Spleen (tissue), 11 donors: Measurements from ENCODE around the gene SRSF2. TPM values are rescaled to one million over a fixed set of nuclear protein-coding genes. Genes with fewer than 3 reads are reported as not detected.

Source experiments
- DNase-seq: peaks from one replicate; pipeline ENCODE4 v3.0.0-alpha.2; 2020
- H3K27ac ChIP-seq, 8 donors: fragments of 200-600 bp; sonication (generic) in 7 of 8; 1 replicate in 4 of 8; 2 replicates in 4 of 8; pipeline versions ENCODE4 v1.5.0 to v1.8.0; 2016 to 2021; ENCODE audit warnings: inconsistent platforms in 4 of 8, mild to moderate bottlenecking in 4 of 8, moderate library complexity in 1 of 8
- H3K27me3 ChIP-seq, 7 donors: fragments of 200-600 bp; sonication (generic) in 6 of 7; replicated peaks in 1 of 7; 1 replicate in 4 of 7; 2 replicates in 3 of 7; pipeline versions ENCODE4 v1.5.0 to v1.8.0; 2016 to 2021; ENCODE audit warnings: inconsistent platforms in 3 of 7, mild to moderate bottlenecking in 1 of 7
- H3K36me3 ChIP-seq, 6 donors: fragments of 200-600 bp; sonication (generic) in 5 of 6; 1 replicate in 4 of 6; 2 replicates in 2 of 6; pipeline versions ENCODE4 v1.5.0 to v1.8.0; 2016 to 2021; ENCODE audit warnings: inconsistent platforms in 2 of 6
- H3K4me1 ChIP-seq, 6 donors: fragments of 200-600 bp; sonication (generic) in 5 of 6; 1 replicate in 3 of 6; 2 replicates in 3 of 6; pipeline versions ENCODE4 v1.5.0 to v1.8.0; 2016 to 2021; ENCODE audit warnings: inconsistent platforms in 3 of 6
- H3K4me3 ChIP-seq, 8 donors: fragments of 200-600 bp; sonication (generic) in 7 of 8; 1 replicate in 4 of 8; 2 replicates in 4 of 8; pipeline versions ENCODE4 v1.5.0 to v1.8.0; 2016 to 2021; ENCODE audit warnings: inconsistent platforms in 4 of 8, mild to moderate bottlenecking in 4 of 8, moderate library complexity in 2 of 8
- H3K9me3 ChIP-seq, 8 donors: fragments of 200-600 bp; sonication (generic) in 7 of 8; 1 replicate in 4 of 8; 2 replicates in 4 of 8; pipeline versions ENCODE4 v1.5.0 to v1.8.0; 2016 to 2021; ENCODE audit warnings: inconsistent platforms in 4 of 8
- POLR2A ChIP-seq, 3 donors: fragments of 450-650 bp; IDR thresholded peaks; one replicate each; pipeline ENCODE4 v1.5.1; 2017; ENCODE audit warnings: antibody characterized with exemption in 3 of 3, mild to moderate bottlenecking in 1 of 3
- POLR2AphosphoS5 ChIP-seq, 3 donors: sonication (generic); formaldehyde crosslinking; IDR thresholded peaks; one replicate each; pipeline ENCODE4 v1.5.1; 2017; ENCODE audit warnings: antibody characterized with exemption in 3 of 3
- WGBS, 5 donors: extraction: QIAGEN DNeasy Blood & Tissue Kit in 3 of 5; methylation state at CpG; one replicate each; pipeline versions ENCODE4 v1.1.5 to v1.1.7; 2013 to 2018; 5-methylcytosine and 5-hydroxymethylcytosine counted together
- intact Hi-C: fragments of 100-400 bp; cut with DNase I; formaldehyde crosslinking; loops from one replicate; pipeline ENCODE4 v1.15.0; 2023; ENCODE audit warnings: low total_unique reads
- polyA plus RNA-seq, 3 donors: library from polyadenylated mRNA; stranded (reverse); fragments of 200-250 nt; gene quantifications; one replicate each; pipeline ENCODE4 v1.2.1, GENCODE V29; 2013
- total RNA-seq, 7 donors: library from RNA; depleted of rRNA in 3 of 7; stranded (reverse); fragments of >200 nt in 3 of 7; fragmentation: NEBNext Ultra II Directional in 4 of 7; extraction: Animal tissue kit (Norgen Biotek cat#: 25700) in 4 of 7; gene quantifications; one replicate each; pipeline versions ENCODE4 v1.1.0 to v1.2.1, GENCODE V29; 2016 to 2021
- TF ChIP-seq, protein P1 (sequence below), 11 experiments: fragments of 200-600 bp in 7 of 11; fragments of 450-650 bp in 4 of 11; sonication (generic) in 4 of 11; IDR thresholded peaks in 8 of 11; conservative IDR thresholded peaks in 3 of 11; 1 replicate in 7 of 11; 2 replicates in 4 of 11; pipeline versions ENCODE4 v1.4.0 to v1.8.0; 2016 to 2021; ENCODE audit warnings: antibody characterized with exemption in 11 of 11, inconsistent platforms in 4 of 11, mild to moderate bottlenecking in 1 of 11
- donor health status: healthy with polysubstance abuse.
- donor health status: DM: no; HTN: no; CAD: no; lungs with moderate emphysema.
- donor health status: DM: no; HTN: no; CAD: no.
- donor health status: Bipolar disorder and iron deficiency.
- donor health status: healthy.
- donor health status: DM: no; HTN: no; CAD: no.
- donor health status: DM: yes; HTN: yes; CAD: no.

Gene SRSF2
- total and polyA plus RNA-seq, 10 donors, result 159 to 239 (median 196) TPM

DNA sequence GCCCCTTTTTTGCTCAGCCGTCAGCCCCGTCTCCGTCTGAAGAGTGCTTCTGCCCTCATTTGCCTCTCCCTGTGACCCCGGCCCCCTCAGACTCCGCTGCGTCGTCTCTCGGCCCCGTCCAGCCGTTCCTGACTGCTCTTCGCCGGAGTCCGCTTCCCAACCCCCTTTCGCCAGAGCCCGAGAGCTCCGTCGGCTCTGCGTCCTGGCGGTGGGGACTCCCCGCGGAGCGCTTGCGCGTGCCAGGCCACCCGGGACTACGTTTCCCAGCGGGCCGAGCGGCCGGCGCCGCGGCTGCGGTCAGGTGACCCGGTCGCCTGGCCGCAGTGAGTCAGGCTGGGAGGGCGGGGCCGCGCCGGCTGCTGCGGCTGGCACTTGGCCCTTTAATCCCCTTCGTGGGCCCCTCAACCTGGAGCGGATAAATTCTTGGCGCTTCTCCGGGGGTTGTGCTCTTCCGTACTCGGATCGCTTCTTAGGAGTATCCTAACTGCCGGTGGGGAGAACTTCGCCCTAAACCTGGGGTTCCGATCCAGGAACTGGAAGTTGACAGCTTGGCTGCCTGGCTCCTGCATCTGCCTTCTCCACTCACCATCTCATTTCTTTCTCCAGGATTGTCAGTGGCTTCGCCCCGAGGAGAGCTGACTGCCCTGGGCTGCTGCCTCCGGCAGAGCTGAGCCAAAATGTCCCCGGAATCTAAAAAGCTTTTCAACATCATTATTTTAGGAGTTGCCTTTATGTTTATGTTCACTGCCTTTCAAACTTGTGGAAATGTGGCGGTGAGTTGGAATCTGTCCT is 741 bp upstream of the SRSF2 start, which contains the start of gene MFSD11:
Gene MFSD11, plus strand, starts transcription at position 444 of the 792 bp plus-strand sequence. Its CDS starts 234 bp downstream, at position 678.
- WGBS, 5 donors, result 0 to 1% (median 0%) methylated on average over 33 to 57 of the region's 57 CpGs
- Histone ChIP-seq H3K27me3 (no peaks in the 10 kb centered on the region), H3K9me3 (no peaks in the 10 kb centered on the region), H3K4me3 (peak within 1 kb of the TSS; percentile 81 to 99 (median 92)), H3K36me3 (peaks cover 0 to 55% (median 36%) of the 10 kb centered on the region in 6 donors), H3K27ac (peak within 1 kb of the TSS; percentile 89 to 100 (median 98)), H3K4me1 (peaks cover 43 to 64% (median 55%) of the 10 kb centered on the region in 6 donors)
- TF ChIP-seq POLR2AphosphoS5 (IDR thresholded peaks at IDR 0.05), result peak in 2 of 3 donors; percentile 77
- TF ChIP-seq POLR2A (IDR thresholded peaks at IDR 0.05), result peak in 2 of 3 donors; percentile 7 to 35
- TF ChIP-seq, protein P1, sequence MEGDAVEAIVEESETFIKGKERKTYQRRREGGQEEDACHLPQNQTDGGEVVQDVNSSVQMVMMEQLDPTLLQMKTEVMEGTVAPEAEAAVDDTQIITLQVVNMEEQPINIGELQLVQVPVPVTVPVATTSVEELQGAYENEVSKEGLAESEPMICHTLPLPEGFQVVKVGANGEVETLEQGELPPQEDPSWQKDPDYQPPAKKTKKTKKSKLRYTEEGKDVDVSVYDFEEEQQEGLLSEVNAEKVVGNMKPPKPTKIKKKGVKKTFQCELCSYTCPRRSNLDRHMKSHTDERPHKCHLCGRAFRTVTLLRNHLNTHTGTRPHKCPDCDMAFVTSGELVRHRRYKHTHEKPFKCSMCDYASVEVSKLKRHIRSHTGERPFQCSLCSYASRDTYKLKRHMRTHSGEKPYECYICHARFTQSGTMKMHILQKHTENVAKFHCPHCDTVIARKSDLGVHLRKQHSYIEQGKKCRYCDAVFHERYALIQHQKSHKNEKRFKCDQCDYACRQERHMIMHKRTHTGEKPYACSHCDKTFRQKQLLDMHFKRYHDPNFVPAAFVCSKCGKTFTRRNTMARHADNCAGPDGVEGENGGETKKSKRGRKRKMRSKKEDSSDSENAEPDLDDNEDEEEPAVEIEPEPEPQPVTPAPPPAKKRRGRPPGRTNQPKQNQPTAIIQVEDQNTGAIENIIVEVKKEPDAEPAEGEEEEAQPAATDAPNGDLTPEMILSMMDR (IDR thresholded peaks at IDR 0.05 in 8 of 11, conservative IDR thresholded peaks at IDR 0.05 in 3 of 11), result peak in 2 of 11 experiments; percentile 4 to 13
- peak; percentile 99 for DNase-seq
- intact Hi-C loops, result no loop called here

DNA sequence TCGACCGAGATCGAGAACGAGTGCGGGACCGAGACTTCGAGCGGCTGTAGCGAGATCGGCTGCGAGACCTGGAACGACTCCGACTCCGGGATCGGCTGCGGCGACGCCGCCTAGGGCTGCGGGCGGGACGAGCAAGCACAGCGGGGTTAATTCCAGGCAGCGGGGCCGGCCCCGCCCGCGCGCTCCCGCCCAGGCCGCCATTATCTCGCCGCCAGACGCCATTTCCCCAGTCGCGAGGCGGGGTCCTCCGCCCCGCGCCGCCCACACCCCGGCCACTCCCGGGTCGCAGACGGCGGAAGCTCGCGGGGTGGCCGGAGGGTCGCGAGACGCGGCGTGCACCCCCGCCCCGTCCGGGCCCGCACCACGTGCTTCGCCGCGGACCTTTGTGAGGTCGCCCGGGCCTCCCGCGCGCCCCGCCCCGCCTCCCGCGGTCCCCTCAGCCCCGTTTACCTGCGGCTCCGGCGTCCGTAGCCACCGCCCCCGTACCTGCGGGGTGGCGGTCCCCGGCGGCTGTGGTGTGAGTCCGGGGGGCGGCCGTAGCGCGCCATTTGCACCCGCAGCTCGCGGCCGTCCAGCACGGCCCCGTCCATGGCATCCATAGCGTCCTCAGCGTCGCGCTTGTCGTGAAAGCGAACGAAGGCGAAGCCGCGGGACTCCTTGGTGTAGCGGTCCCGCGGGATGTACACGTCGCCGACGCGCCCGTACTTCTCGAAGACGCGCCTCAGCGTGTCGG is 616 bp downstream of the SRSF2 start:
- Histone ChIP-seq H3K9me3 (no peaks in the 10 kb centered on the region), H3K4me1 (peaks cover 53 to 78% (median 69%) of the 10 kb centered on the region in 6 donors), H3K4me3 (peak overlapping the region; percentile 51 to 99 (median 92)), H3K27ac (peak overlapping the region; percentile 89 to 100 (median 98)), H3K36me3 (peaks cover 0 to 55% (median 39%) of the 10 kb centered on the region in 6 donors), H3K27me3 (no peaks in the 10 kb centered on the region)
- intact Hi-C loops, result no loop called here
- TF ChIP-seq POLR2A (IDR thresholded peaks at IDR 0.05), result no peak
- peak; percentile 3 to 62 (median 19) for TF ChIP-seq POLR2AphosphoS5 (IDR thresholded peaks at IDR 0.05)
- TF ChIP-seq, protein P1 (IDR thresholded peaks at IDR 0.05 in 8 of 11, conservative IDR thresholded peaks at IDR 0.05 in 3 of 11), result peak in 7 of 11 experiments; percentile 29 to 43 (median 36)
- DNase-seq, result peak; percentile 95
- WGBS, 5 donors, result 0 to 2% (median 1%) methylated on average over 9 to 117 of the region's 117 CpGs

DNA sequence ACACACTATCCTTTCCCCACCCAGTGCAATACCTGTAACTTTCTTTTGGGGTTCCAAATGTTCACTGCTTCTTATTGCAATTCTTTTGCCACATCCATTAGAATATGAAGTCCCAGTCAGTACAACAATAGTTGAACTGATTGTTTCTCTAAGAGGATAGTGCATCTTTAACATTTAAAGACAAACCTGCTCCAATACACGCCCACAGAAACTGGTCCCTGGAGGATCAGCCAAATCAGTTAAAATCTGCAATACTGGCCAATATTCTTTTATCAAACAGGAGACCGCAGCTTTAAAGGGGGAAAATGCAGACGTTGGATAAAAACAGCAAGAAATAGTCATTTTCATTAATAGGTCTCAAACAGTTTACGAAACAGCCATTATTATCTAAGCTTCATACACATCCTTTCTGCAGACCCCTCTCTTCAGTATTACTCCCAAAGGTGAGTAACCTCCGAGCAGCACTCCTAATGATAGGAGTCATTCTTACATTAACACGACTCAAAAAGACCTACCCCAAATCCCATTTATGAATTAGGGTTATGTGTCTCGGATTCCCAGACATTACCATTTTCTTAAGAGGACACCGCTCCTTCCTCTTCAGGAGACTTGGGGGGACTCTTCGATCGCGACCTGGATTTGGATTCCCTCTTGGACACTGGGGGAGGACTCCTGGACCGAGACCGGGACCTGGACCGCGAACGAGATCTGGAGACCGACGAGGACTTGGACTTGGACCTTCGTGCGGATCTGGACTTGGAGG is 1.4 kb downstream of the SRSF2 start:
- Histone ChIP-seq H3K36me3 (peaks cover 0 to 55% (median 42%) of the 10 kb centered on the region in 6 donors), H3K27me3 (no peaks in the 10 kb centered on the region), H3K9me3 (no peaks in the 10 kb centered on the region), H3K27ac (peak overlapping the region; percentile 89 to 100 (median 98)), H3K4me3 (peak overlapping the region; percentile 51 to 99 (median 92)), H3K4me1 (peaks cover 53 to 82% (median 76%) of the 10 kb centered on the region in 6 donors)
- DNase-seq, result no peak
- WGBS, 5 donors, result 1 to 2% (median 1%) methylated on average over 8 to 20 of the region's 20 CpGs
- TF ChIP-seq POLR2A (IDR thresholded peaks at IDR 0.05), result no peak
- no peak for TF ChIP-seq POLR2AphosphoS5 (IDR thresholded peaks at IDR 0.05)
- TF ChIP-seq, protein P1 (IDR thresholded peaks at IDR 0.05 in 8 of 11, conservative IDR thresholded peaks at IDR 0.05 in 3 of 11), result no peak
- intact Hi-C loops, result no loop called here
